GM12892 (cell line): ENCODE data around the gene IL3.

Source experiments
- POLR2A ChIP-seq: IDR thresholded peaks from 2 replicates; pipeline ENCODE4 v1.6.1; 2011; ENCODE audit warnings: low read depth, low read length, control low read depth
- POLR2AphosphoS5 ChIP-seq: IDR thresholded peaks from 2 replicates; pipeline ENCODE4 v1.6.1; 2011; ENCODE audit warnings: low read depth, low read length, control low read depth
- TAF1 ChIP-seq: IDR thresholded peaks from 2 replicates; pipeline ENCODE4 v1.6.1; 2011; ENCODE audit warnings: low read depth, mild to moderate bottlenecking, control low read depth, low read length, borderline replicate concordance

DNA sequence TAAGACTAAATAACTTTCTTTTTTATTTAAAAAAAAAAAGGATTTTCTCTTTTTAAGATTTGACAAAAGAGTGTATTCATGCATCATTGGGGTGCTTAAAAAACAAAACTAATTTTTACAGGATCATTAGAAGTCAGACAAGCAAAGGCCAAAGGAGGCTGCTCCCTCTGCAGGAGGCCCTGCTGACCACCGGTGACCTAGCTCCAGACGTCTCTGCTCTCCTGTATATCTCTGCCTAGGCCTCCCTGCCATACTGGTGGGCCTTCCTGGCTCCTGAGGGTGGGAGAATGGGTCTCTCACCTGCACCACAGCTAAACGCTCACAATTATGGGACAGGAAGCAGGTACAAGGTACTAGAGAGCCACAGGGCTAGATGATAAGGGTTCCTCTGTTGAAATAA lies 49.7 kb downstream of the IL3 start:
- TF ChIP-seq TAF1 (no peak), POLR2A (no peak), POLR2AphosphoS5 (no peak)
